ENCODE data around the gene RFNG. TPM values are rescaled to one million over a fixed set of nuclear protein-coding genes. Genes with fewer than 3 reads are reported as not detected.

RFNG gene
- total and polyA plus RNA-seq, 12 donors: 13.9 to 30.1 (median 20.3) TPM

- intact Hi-C loops (cut with DNase I): no loop called here
- DNase-seq: peak in 1 of 2 donors; percentile 8
- ATAC-seq: no peak
- no peaks in the 10 kb centered on the region for H3K27me3 ChIP-seq
- H3K36me3 ChIP-seq: peaks cover 5 to 99% (median 66%) of the 10 kb centered on the region in 9 donors
- peaks cover under 1 to 6% (median 3%) of the 10 kb centered on the region in 9 donors for H3K4me1 ChIP-seq
- H3K27ac ChIP-seq: no peak overlapping the region
- no peak overlapping the region for H3K4me3 ChIP-seq
- WGBS, 2 donors: 95 to 97% methylated on average over 37 of the region's 37 CpGs
- no peaks in the 10 kb centered on the region for H3K9me3 ChIP-seq
- TF ChIP-seq, protein P1, sequence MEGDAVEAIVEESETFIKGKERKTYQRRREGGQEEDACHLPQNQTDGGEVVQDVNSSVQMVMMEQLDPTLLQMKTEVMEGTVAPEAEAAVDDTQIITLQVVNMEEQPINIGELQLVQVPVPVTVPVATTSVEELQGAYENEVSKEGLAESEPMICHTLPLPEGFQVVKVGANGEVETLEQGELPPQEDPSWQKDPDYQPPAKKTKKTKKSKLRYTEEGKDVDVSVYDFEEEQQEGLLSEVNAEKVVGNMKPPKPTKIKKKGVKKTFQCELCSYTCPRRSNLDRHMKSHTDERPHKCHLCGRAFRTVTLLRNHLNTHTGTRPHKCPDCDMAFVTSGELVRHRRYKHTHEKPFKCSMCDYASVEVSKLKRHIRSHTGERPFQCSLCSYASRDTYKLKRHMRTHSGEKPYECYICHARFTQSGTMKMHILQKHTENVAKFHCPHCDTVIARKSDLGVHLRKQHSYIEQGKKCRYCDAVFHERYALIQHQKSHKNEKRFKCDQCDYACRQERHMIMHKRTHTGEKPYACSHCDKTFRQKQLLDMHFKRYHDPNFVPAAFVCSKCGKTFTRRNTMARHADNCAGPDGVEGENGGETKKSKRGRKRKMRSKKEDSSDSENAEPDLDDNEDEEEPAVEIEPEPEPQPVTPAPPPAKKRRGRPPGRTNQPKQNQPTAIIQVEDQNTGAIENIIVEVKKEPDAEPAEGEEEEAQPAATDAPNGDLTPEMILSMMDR (IDR thresholded peaks at IDR 0.05): no peak
Measured at GRCh38 chr17:82091264-82092066, 39.9 kb upstream of the RFNG start.

GRCh38 chr17:82090549-82091263, 39.1 kb upstream of the RFNG start:
- 94 to 97% methylated on average over 29 of the region's 29 CpGs for WGBS, 2 donors
- Histone ChIP-seq H3K4me1 (no peaks in the 10 kb centered on the region), H3K36me3 (peaks cover 5 to 100% (median 73%) of the 10 kb centered on the region in 9 donors), H3K27me3 (no peaks in the 10 kb centered on the region), H3K9me3 (no peaks in the 10 kb centered on the region), H3K4me3 (no peak overlapping the region), H3K27ac (no peak overlapping the region)
- no peak for ATAC-seq
- intact Hi-C loops (cut with DNase I): no loop called here
- TF ChIP-seq, protein P1 (IDR thresholded peaks at IDR 0.05): no peak
- DNase-seq: no peak

DNA sequence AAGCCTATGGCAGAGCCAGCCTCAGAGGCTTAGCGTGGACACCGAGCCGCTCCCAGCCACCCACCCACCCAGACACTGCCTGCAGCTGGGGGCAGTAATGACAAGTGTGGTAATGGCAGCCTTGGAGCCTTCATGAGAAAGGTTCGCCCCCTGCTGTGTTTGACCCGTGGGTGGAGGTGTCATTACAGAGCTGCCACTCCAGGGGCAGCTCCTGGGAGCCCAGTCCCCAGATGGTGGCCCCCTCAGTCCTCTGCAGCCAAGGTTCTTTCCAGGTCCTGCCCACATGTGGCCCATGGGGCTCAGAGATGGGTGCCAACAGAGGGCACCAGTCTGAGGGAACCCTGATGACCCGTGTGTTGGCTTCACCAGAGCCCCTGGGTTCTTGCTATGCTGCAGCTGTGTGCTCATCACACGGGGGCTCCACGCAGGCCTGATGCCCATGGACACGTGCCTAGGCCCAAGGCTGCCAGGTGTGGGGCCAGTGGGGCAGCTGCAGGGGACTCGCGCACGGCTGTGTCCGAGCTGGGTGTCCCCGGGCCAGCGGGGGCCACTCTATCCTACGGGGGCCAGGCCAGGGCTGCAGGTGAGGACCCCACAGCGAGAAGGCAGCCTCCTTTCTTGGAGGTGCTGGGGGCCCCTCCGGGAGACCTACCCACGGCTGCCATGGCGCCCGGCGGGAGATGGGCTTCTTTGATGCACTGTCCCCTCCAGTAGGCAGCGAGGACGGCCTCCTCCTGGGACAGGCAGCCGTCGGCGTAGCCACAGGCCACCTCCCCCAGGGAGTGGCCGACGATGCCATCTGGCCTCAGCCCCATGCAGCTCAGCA, 38.3 kb upstream of the RFNG start:
- 91 to 92% methylated on average over 29 of the region's 29 CpGs for WGBS, 2 donors
- Histone ChIP-seq H3K4me3 (no peak overlapping the region), H3K4me1 (no peaks in the 10 kb centered on the region), H3K27ac (no peak overlapping the region), H3K36me3 (peaks cover 5 to 100% (median 72%) of the 10 kb centered on the region in 9 donors), H3K9me3 (no peaks in the 10 kb centered on the region), H3K27me3 (no peaks in the 10 kb centered on the region)
- no peak for DNase-seq
- ATAC-seq: no peak
- intact Hi-C loops (cut with DNase I): no loop called here
- TF ChIP-seq, protein P1 (IDR thresholded peaks at IDR 0.05): no peak
